ENCODE data around the gene RGS6.

The RGS6 gene

DNA sequence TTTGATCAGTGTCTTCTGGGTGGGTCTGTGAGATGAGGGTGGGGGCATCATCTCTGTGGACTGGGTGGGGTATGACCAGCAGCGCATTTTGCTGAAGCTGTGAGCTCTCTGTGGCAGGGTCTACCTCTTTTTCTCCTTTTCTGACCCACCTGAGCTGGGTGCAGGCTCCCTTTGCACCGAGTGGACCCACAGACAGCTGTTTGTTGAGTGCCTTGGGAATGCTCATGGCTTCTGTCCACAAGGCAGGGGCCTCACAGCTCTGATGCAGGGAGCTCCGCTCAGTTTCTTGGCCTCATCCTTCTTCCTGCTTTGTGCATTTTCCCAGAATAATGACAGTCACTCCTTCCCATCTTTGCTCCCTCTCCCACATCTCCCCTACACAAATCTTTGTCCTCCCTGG is 581.1 kb downstream of the RGS6 start:
- DNase-seq, result no peak

DNA sequence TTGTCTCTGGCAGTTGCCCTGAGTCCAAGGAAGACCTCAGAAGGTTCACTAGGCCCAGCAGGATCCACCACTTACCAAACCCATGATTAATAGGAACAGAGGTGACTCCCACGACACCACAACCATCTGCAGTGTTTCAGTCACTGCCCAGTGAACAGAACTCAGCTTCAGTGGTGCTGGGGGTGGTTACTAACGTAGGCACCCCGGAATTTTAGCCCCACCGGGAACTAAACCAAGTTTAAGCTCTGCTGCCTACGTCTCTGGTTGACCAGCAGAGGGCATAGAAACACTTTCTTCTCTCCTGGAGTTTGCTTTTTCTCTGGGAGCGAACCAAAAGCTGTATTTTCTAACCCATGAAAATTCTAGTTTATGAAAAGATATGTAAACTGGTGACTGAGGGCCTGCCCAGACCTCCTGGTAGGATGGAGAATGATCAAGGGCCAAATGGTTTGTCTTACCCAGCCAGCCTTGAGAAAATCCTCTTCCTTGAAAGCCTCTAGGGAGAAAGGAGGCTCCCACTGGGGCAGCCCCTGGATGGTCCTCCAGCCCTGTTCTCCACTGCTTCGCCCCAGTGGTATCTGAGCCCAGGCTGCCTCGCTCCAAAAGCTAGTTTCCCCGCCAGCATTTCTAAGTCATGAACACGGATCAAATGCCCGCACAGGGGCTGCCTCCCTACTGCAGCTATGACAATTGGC is 581.9 kb downstream of the RGS6 start:
- no peak for DNase-seq

DNA sequence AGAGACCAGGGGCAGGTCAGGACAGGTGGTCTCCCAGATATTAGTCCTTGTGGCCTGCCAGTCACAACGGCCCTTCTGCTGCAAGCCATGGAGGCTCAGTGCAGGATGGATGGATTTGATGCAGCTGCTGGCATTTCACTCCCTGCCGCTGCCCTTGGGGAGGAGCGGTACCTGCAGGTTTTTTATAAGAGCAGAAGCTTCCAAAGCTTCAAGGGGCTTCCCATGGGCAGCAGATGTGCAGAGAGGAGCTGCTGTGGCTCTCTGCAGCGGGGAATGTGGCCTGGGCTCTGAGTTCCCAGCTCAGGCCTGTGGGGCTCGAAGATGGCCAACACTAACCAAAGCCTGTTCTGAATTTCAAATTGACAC is 582.4 kb downstream of the RGS6 start:
- DNase-seq, result no peak

- no peak for DNase-seq
These were observed 583.8 kb downstream of the RGS6 start for GRCh38 chr14:72515779-72516770.

GRCh38 chr14:72516936-72517700 is 584.9 kb downstream of the RGS6 start:
- DNase-seq, result peak; percentile 76

DNA sequence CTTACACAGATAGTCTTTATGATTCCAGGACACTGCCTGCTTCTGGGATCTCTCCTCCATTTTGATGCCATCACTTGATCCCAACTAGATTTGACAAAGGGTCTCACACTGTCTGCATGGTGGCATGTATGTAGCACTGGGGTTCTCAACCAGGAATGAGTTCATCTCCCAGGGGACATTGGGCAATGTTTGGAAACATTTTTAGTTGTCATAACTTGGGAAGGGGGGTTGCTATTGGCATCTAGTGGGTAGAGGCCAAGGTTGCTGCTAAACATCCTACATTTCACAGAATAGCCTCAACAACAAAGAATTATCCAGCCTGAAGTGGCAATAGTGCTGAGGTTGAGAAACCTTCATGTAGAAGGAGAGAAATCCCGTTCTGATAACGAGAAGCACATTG is 585.5 kb downstream of the RGS6 start:
- no peak for DNase-seq

GRCh38 chr14:72518809-72519377 is 586.7 kb downstream of the RGS6 start:
- peak; percentile 56 for DNase-seq

- peak; percentile 32 for DNase-seq
These were observed 587.3 kb downstream of the RGS6 start for GRCh38 chr14:72519543-72519942.

DNA sequence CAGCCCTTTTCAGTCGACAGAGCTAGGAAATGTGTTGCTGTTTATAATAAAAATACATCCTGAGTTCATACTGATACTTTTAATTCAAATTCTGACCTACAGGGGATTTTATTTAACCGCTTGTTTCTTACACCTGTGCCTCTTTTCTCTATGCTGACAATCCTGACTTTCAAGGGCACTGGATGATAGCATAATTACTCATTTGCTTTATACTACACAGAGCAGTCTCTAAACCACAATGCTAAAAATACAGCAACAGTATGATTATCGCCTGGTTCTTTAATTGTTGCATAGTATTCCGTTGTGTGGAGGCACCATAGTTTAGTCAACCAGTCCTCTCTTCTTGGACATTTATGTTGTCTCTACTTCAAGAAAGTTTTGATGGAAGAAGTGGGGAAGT is 588.8 kb downstream of the RGS6 start:
- no peak for DNase-seq

DNA sequence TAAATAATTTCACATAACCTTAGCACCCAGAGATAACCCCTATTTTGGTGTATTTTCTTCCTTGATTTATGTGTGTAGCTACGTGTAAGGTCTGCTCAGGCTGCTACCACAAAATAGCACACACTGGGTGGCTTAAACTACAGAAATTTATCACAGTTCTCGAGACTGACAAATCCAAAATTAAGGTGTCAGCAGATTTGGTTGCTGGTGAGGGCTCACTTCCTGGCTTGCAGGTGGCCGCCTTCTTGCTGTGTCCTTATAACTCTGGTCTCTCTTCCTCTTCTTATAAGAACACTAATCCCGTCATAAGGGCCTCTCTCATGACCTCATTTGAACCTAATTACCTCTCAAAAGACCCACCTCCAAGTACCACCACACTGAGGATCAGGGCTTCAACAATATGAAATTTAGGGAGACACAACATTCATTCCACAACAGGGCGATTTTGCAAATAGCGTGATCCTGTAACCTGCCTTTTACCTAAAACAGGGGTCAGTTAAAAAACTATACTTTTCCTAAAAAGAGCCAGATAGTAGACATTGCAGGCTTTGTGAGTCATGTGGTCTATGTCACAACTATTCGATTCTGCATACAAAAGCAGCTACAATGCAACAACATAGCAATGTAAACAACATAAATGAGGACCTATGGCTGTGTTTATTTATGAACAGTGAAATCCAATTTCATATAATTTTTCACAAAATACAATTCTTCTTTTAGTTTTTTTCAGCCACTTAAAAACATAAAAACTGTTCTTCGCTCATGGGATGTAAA is 589.9 kb downstream of the RGS6 start:
- no peak for DNase-seq

GRCh38 chr14:72522847-72523246 is 590.6 kb downstream of the RGS6 start:
- DNase-seq, result no peak

DNA sequence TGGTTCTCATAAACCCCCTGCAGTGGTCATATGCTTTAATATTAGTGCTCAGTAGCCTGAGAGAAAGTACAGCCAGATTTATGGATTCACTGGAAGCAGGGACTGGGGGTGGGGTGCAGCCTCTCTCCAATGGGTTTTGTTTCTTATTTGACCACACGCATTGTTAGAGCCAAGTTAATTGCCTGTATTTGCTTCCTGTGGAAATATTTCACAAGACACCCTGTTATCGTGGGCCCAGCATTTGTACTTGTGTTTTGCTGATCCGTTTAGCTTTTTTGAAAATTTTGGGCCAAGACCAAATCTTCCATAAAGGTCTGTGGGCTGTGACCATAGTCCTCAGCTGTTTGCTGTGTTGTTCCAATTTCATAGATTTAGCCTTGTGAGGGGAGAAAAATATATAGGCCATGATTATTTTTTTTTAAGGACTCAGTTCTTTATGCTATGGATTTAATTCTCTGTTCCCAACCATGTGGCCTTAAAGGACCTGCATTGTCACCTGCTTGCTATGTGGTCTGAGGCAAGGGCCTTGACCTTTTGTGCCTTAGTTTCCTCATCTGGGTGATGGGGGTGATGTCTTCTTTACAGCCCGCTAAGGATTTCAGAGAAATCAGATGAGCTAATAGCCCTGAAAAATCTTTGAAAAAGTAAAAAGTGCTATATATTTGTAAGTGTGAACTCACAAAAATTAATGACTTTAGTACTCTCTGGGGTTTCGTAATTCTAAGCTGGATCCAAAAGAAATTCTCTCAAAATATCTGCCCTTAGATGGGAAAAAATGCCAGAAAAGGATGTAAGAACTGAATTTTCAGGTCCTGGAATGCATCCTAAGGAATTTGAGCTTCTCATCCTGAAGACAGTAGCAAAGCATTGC is 591.4 kb downstream of the RGS6 start:
- no peak for DNase-seq

GRCh38 chr14:72524295-72524629 is 592.0 kb downstream of the RGS6 start:
- DNase-seq, result no peak

DNA sequence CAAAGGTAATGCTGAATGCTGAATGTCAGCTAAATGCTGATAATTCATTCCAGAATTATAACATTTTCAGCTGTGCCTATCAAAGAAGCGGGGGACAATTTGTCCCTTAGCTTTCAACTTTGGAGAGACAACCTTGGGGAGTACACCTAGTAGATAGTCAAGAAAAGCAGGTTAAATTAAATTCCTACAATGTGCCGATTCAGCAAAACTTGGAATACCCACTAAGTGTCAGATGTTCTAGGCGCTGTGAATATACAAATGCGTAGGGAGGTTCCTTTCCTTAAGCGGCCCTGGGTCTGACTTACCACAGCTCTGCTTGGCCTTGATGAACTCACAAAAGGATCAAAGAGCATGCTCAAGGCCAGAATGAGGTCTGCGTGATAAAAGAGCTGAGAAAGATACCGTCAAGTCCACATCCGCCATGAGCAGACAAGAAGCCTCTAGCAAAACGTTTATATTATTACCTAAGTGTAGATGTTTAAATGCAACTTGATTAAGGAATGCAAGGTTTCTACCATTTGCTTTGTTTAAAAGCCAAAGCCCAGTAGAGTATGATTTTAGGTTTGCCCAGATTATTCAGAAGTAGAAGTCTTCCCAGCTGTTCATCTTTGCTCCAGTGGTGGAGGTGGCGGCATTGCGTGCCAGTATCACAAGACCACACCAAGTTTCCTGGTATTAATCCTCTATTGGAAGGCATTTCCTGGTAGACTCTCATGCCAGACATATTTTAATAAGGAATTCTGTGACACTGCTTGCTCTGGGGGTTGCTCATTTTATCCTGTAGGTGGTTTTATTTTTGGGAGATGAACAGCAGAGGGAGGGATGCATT is 593.1 kb downstream of the RGS6 start:
- no peak for DNase-seq

- no peak for DNase-seq
These were observed 595.4 kb downstream of the RGS6 start for GRCh38 chr14:72527591-72527990.

DNA sequence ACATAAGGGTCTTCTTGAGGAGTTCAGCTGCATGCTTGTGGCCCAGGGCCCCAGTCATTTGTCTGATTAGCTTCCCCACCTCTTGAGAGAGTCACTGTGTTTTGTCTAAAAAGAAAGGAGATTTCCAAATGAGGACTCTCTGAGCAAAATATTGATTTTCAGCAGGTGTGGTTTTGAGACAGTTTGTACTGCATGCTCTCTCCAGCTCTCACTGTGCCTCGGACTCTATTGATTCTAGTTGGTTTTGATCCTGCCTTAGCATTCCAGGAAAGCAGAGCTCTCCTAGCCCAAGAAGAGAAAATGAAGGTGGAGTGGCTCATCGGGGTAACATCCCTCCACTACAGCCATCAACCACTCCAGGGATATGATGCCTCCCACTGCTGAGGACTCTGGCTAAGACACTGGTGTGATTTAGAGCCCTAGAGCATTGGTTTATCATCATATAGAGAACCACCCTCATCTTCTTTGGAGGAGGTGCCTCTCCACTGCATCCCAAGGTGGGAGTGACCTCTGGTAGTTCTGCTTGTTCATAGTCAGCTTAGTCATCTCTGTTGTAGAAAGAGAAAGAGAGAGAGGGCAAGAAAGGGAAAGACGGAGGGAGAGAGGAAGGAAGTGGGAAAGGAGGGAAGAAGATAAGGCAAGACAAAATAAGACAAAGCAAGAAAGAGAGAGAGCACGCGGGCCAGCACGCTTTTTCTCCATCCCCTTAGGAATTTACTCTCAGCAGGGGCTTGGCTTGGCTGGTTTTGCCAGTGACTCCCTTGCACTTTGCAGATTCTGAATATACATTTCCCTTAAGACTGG is 596.0 kb downstream of the RGS6 start:
- DNase-seq, result no peak

DNA sequence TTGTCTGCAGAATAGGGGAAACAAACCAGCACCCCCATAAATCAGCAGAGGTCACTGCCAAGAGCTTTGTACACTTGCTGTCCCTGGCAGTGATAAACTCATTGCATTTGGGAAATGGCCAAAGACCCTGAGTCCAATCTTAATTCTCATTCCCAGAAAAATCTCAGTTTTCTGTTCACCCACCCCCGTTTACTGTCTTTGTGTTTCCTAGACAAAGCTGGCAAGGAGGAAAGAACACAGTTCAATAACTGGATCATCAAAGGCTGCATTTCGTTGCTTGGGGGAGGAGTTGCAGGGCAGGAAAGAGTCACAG is 596.6 kb downstream of the RGS6 start:
- no peak for DNase-seq

DNA sequence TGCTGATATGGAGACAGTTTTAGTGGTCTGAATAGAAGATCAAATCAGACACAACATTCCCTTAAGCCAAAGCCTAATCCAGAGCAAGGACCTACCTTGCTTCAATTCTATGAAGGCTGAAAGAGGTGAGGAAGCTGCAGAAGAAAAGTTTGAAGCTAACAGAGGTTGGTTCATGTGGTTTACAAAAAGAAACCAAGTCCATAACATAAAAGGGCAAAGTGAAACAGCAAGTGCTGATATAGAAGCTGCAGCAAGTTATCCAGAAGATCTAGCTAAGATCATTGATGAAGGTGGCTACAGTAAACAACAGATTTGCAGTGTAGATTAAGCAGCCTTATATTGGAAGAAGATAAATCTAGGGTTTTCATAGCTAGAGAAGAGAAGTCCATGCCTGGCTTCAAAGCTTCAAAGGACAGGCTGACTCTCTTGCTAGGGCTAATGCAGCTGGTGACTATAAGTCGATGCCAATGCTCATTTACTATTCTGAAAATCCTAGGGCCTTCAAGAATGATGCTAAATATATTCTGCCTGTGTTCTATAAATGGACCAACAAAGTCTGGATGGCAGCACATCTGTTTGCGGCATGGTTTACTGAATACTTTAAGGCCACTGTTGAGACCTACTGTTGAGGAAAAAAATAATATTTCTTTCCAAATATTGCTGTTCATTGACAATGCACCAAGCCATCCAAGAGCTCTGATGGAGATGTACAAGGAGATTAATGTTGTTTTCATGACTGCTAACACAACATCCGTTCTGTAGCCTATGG is 600.6 kb downstream of the RGS6 start:
- DNase-seq, result peak; percentile 24

DNA sequence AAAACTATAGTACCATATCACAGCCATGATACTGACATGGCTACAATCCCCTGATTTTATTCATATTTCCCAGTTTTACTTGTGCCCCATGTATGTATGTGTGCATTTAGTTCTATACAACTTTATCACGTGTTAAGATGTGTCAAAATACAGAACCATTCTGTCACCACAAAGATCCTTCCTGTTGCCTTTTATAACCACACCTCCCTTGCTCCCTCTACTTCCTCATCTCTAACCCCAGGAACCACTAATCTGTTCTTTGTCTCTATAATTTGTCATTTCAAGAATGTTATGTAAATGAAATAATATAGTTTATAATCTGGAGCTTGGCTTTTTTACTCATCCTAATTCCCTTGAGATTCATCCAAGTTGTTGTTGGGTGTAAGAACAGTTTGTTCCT is 603.3 kb downstream of the RGS6 start:
- peak; percentile 39 for DNase-seq

All from CD4-positive, alpha-beta T cell treated with Interleukin-4 for 4 hours (primary cell).